SK-N-MC (cell line): ENCODE measurements around the gene CREB5.
"Not testable (repeated sequence)": the region's sequence is repeated elsewhere in the genome, so short reads cannot be mapped to it uniquely, and the experiment has no call there.

Experiments used
- DNase-seq: peaks from one replicate; pipeline ENCODE4 v3.0.0-alpha.2; 2011; ENCODE audit warnings: low read depth, low spot score
- H3K27ac ChIP-seq: fragments of 200-600 bp; sonication (generic); 2 replicates; pipeline ENCODE4 v1.5.1; 2016; ENCODE audit warnings: mixed run types
- H3K36me3 ChIP-seq: fragments of 200-600 bp; sonication (generic); 2 replicates; pipeline ENCODE4 v1.6.1; 2017; ENCODE audit warnings: antibody characterized with exemption, low read length, mixed read lengths; ENCODE audit not compliant: insufficient read depth
- H3K4me3 ChIP-seq: fragments of 200-600 bp; sonication (generic); 2 replicates; pipeline ENCODE4 v1.5.1; 2016
- H3K9ac ChIP-seq: fragments of 200-600 bp; sonication (generic); 2 replicates; pipeline ENCODE4 v1.8.0; 2017; ENCODE audit warnings: mixed run types, mixed read lengths; ENCODE audit not compliant: insufficient read length
- H3K9me3 ChIP-seq: fragments of 200-600 bp; sonication (generic); 2 replicates; pipeline ENCODE4 v1.6.1; 2017; ENCODE audit warnings: low read depth, mild to moderate bottlenecking, antibody characterized with exemption, low read length, moderate library complexity, mixed read lengths
- EZH2 ChIP-seq: fragments of 200-600 bp; sonication (generic); IDR thresholded peaks from one replicate; pipeline ENCODE4 v1.6.1; 2017; ENCODE audit warnings: antibody characterized with exemption
- FOXP2 ChIP-seq: optimal IDR thresholded peaks from 2 replicates; pipeline ENCODE3; 2011; ENCODE audit warnings: mild to moderate bottlenecking, moderate library complexity; ENCODE audit not compliant: insufficient read depth; ENCODE audit errors: extremely low read length, control extremely low read depth
- POLR2AphosphoS5 ChIP-seq: IDR thresholded peaks from 2 replicates; pipeline ENCODE4 v1.6.1; 2012; ENCODE audit warnings: mild to moderate bottlenecking, low read depth, low read length, borderline replicate concordance

Gene CREB5

DNA sequence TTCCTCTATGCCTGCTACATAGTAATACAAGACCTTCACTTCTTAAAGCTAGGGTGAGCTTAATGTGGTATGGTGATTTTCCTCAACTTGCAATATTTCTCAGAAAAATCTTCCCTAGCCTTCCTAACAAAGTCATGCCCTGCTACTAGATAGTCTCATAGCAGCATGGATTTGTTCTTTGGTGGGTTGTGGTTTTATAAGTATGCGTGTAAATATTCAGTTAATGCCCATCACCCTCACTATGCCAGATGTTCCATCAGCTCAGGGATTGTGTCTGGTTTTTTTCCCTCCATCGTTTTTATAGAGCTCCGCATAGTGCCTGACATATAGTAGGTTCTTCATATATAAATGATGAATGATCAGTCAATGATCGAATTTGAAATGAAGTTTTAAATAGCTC is 182.8 kb downstream of the CREB5 start:
- Histone ChIP-seq H3K4me3 (no peak overlapping the region), H3K27ac (no peak overlapping the region), H3K36me3 (no peaks in the 10 kb centered on the region), H3K9ac (no peak overlapping the region), H3K9me3 (no peaks in the 10 kb centered on the region)
- TF ChIP-seq EZH2 (no peak), POLR2AphosphoS5 (no peak), FOXP2 (no peak)
- no peak for DNase-seq

DNA sequence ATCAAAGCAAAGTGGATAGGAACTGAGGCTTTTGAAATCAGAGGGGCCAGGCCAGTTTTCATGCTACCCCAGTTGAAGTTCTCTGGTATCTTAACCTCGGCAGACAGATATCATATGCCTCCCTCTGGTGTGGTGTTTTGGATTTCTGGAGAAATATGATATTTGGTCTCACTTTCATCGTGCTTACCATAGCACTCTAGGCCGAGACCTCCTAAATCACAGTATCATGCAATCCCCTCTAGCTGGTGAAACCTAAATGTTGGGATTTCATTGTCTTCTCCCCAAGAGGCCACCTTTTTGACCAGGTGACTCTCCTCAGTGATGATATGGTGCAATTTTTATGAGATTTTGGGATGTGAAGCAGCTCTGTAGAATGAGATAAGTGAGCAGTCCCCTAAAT is 183.5 kb downstream of the CREB5 start:
- no peak overlapping the region for H3K27ac ChIP-seq
- no peak for DNase-seq
- H3K9me3 ChIP-seq: no peaks in the 10 kb centered on the region
- no peak overlapping the region for H3K9ac ChIP-seq
- no peak overlapping the region for H3K4me3 ChIP-seq
- TF ChIP-seq POLR2AphosphoS5 (no peak), FOXP2 (no peak), EZH2 (no peak)
- no peaks in the 10 kb centered on the region for H3K36me3 ChIP-seq

DNA sequence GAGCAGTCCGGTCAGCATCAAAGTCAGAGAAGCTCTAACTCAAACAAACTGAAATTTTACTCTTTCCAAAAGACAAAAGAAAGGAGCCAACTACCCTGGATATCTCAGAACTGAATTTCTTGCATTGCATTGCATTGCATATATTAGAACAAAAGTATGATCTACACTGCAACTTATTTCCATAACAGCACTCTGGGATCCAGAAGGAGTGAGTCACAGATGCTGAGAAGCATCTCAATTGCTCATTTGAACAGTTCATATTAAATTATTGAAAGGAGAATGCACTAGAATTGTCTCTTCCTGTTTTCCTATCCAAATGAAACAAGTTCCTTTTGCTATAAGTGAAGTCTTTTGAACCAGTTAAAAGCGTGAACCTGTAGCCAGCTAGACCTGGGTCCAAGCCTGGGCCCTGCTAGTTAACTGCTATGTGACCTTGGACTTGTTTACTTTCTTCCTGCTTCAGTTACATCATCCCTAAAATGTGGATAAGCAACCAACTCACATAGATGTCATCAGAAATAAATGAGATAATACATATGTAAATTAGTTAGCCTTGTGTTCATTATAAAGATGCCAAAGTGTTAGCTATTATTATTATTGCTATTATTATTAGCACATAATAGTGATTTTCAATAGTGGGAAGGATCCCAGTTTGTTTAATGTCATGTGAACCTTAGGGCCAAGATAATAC is 184.1 kb downstream of the CREB5 start:
- no peak for DNase-seq
- no peak for TF ChIP-seq EZH2
- TF ChIP-seq POLR2AphosphoS5: no peak
- no peak for TF ChIP-seq FOXP2
- Histone ChIP-seq H3K27ac (no peak overlapping the region), H3K4me3 (no peak overlapping the region), H3K9ac (no peak overlapping the region), H3K36me3 (no peaks in the 10 kb centered on the region), H3K9me3 (no peaks in the 10 kb centered on the region)

DNA sequence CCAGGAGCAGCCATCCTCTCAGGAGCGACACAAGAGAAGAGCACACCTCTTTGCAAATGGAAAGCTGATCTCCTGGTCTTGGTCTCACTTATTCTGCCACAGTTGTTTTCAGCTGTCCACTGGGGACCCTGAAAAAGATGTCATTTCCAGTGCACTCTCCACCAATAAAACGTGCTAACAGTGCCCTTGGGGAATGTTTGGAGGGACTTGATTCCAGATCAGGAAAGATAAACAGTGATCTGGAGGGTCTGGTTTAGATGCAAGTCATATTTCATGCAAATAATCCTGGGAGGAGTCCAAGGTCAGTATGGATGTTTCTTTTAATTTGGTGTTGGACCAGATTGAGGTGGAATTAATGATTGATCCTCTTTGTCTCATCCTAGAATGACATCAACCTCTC is 185.0 kb downstream of the CREB5 start:
- Histone ChIP-seq H3K4me3 (no peak overlapping the region), H3K9ac (no peak overlapping the region), H3K27ac (no peak overlapping the region), H3K36me3 (no peaks in the 10 kb centered on the region), H3K9me3 (no peaks in the 10 kb centered on the region)
- no peak for TF ChIP-seq FOXP2
- TF ChIP-seq EZH2: no peak
- DNase-seq: no peak

DNA sequence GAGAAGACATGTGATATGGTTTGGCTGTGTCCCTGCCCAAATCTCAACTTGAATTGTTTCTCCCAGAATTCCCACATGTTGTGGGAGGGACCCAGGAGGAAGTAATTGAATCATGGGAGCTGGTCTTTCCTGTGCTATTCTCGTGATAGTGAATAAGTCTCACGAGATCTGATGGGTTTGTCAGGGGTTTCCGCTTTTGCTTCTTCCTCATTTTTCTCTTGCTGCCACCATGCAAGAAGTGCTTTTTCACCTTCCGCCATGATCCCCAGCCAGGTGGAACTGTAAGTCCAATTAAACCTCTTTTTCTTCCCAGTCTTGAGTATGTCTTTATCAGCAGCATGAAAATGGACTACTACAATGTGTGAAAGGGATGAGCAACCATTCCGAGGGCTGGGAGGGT is 185.7 kb downstream of the CREB5 start:
- H3K36me3 ChIP-seq, H3K27ac ChIP-seq, H3K9me3 ChIP-seq, DNase-seq, H3K4me3 ChIP-seq, H3K9ac ChIP-seq: not testable (repeated sequence)

DNA sequence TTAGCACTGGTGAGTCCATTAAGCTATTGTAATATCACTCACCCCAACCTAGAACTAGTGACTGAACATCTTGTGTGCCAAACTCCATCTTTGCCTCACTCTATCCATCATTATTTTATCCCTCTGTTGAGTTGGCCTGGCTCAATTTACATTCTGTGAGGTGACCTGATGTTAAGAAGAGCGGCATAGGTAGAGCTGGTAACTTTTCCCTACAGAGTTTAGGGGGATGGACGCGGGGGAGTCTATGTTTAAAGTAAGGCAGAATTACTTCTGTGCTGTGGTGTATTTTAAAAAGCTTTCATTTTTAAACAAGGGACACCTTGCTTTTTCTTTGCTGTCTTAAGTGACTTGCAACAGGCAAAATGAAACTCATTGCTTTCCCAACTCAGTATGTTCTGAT is 186.3 kb downstream of the CREB5 start:
- H3K4me3 ChIP-seq: no peak overlapping the region
- H3K27ac ChIP-seq: no peak overlapping the region
- no peak overlapping the region for H3K9ac ChIP-seq
- no peak for DNase-seq
- no peaks in the 10 kb centered on the region for H3K36me3 ChIP-seq
- TF ChIP-seq POLR2AphosphoS5: no peak
- no peak for TF ChIP-seq FOXP2
- no peak for TF ChIP-seq EZH2
- no peaks in the 10 kb centered on the region for H3K9me3 ChIP-seq

DNA sequence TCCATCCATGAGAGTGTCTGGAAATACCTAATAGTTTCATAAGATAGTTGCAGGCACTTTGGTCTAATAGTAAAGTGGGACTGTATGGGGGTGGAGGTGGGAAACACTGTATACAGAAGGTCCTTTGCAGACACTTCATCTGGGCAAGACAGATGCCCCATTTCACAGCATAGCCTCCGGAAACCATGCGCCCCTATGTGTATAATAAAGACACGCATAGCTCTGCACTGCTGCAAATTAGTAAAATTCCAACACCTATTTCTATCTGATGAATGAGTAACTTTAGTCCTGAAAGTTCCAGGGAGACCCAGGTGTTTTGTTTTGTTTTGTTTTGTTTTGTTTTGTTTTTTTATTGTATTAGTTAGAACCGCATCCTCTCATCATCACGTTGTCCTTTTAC is 187.1 kb downstream of the CREB5 start:
- Histone ChIP-seq H3K9me3 (no peaks in the 10 kb centered on the region), H3K36me3 (no peaks in the 10 kb centered on the region), H3K4me3 (no peak overlapping the region), H3K27ac (no peak overlapping the region), H3K9ac (no peak overlapping the region)
- DNase-seq: no peak
- TF ChIP-seq POLR2AphosphoS5 (no peak), FOXP2 (no peak), EZH2 (no peak)

DNA sequence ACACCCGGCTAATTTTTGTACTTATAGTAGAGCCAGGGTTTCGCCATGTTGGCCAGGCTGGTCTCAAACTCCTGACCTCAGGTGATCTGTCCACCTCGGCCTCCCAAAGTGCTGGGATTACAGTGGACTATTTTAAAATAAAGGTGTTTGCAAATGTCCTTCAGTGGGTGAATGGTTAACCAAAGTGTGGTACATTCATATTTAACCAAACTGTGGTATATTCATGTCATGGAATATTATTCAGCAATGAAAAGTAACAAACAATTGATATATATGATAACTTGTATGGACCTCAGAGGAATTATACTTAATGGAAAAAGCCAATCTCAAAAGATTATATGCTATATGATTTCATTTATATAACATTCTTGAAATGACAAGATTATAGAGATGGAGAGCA is 190.0 kb downstream of the CREB5 start:
- TF ChIP-seq EZH2 (no peak), FOXP2 (no peak), POLR2AphosphoS5 (no peak)
- Histone ChIP-seq H3K9ac (no peak overlapping the region), H3K36me3 (no peaks in the 10 kb centered on the region), H3K27ac (no peak overlapping the region), H3K4me3 (no peak overlapping the region), H3K9me3 (no peaks in the 10 kb centered on the region)
- no peak for DNase-seq

DNA sequence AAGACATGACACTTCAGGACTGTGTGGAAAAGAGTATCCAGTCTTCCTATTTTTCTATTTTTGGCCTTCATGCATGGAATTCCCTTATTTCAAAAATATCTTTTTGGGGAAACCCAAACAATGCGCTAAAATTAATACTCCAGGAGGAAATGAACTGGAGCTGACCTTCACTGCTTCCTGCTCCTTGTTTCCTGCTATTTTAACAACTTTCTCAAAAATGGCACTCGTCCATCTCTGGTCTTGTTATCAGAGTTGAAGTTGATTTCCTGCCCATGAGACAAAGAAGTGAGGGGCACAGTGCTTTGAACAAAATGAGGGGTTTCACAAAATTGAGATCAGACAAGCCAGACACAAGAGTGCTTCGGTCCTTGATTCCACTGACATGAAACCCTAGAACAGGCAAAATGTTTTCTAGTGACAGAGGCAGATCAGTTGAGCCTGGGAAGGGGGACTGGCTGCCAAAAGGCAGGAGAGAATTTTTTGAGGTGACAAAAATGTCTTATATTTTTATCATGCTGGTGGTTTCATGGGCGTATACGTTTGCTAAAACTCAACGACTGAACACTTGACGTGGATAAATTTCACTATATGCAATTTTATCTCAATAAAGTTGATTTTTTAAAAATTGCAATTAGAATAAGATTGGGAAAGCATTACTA is 193.2 kb downstream of the CREB5 start:
- Histone ChIP-seq H3K36me3 (no peaks in the 10 kb centered on the region), H3K27ac (no peak overlapping the region), H3K9ac (no peak overlapping the region), H3K4me3 (no peak overlapping the region), H3K9me3 (no peaks in the 10 kb centered on the region)
- DNase-seq: no peak
- TF ChIP-seq POLR2AphosphoS5: no peak
- no peak for TF ChIP-seq FOXP2
- TF ChIP-seq EZH2: no peak
